ENCODE measurements around the gene SERINC3.

The SERINC3 gene

GRCh38 chr20:44468044-44468782 lies 53.7 kb downstream of the SERINC3 start:
- in situ Hi-C loops (cut with HindIII; ENCODE audit: low sequenced_read_pairs): loop anchor here (10.0 kb wide), 3 partner anchors 83 to 253 kb away; partner anchors contain the start of gene OSER1

GRCh38 chr20:44467289-44467883 lies 54.5 kb downstream of the SERINC3 start:
- in situ Hi-C loops (cut with HindIII; ENCODE audit: low sequenced_read_pairs): loop anchor here (10.0 kb wide), 3 partner anchors 83 to 253 kb away; partner anchors contain the start of gene OSER1

DNA sequence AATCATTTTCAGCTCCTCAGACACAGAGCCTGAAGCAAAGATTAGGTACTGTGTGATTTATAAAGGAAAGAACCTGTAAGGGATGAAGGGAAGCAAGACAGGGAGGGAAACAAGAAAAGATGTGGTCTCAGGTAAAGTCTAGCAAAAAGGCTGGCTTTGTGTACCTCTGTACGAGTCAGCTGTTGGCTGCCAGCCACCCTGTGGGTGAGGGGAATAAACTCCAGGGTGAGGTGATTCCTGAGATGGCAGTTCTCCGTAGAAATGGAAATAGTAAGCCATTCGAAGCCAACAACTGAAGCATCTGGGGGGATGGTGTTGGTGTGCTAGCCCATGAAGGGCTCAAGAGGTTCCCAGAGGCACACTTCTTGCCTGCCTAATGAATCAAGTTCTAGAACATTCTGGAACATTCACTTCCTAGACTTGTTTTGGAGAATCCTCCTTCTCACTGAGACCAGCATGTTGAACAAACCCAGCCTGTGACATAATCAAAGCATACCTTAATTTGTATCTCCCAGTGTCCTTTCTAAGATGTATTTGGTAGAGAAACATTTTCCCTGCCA lies 56.8 kb downstream of the SERINC3 start:
- in situ Hi-C loops (cut with HindIII; ENCODE audit: low sequenced_read_pairs): loop anchor here (10.0 kb wide), 3 partner anchors 80 to 250 kb away; partner anchors contain the start of gene OSER1

GRCh38 chr20:44464514-44464913 lies 57.4 kb downstream of the SERINC3 start:
- in situ Hi-C loops (cut with HindIII; ENCODE audit: low sequenced_read_pairs): loop anchor here (10.0 kb wide), 3 partner anchors 80 to 250 kb away; partner anchors contain the start of gene OSER1

DNA sequence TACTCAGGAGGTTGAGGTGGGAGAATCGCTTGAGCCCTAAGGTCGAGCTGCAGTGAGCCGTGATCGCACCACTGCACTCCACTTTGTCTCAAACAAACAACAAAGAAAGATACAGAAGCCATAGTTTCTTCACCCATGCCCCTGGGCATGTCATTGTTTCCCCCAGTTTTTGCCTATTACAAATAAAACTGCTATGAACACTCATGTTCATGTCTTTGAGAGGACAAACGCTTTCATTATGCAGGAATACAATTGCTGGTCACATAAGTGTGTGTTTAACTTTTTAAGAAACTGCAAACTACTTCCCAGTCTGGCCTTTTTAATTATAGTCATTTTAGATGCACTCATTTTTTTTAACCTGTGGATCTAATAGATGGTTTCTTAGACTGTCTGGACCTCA lies 58.4 kb downstream of the SERINC3 start:
- in situ Hi-C loops (cut with HindIII; ENCODE audit: low sequenced_read_pairs): loop anchor here (10.0 kb wide), 3 partner anchors 79 to 249 kb away; partner anchors contain the start of gene OSER1

DNA sequence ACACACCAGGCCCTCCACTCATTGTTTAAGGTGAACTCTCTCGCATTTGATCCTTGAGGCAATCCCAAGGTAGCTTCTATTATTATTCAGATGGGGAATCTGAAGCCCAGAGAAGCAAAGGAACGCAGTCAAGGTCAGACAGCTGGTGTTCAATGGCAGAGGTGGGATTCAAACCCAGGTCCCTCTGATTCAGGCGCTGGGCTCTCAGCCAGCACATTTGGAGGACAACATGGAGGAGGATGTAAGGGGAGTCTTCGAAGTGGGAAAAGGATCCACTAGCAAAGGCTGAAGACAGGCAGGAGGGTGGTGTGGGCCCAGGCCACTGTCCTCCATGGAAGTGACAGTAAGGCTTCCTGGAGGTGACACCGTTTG lies 60.1 kb downstream of the SERINC3 start:
- in situ Hi-C loops (cut with HindIII; ENCODE audit: low sequenced_read_pairs): loop anchor here (10.0 kb wide), 3 partner anchors 77 to 247 kb away; partner anchors contain the start of gene OSER1

DNA sequence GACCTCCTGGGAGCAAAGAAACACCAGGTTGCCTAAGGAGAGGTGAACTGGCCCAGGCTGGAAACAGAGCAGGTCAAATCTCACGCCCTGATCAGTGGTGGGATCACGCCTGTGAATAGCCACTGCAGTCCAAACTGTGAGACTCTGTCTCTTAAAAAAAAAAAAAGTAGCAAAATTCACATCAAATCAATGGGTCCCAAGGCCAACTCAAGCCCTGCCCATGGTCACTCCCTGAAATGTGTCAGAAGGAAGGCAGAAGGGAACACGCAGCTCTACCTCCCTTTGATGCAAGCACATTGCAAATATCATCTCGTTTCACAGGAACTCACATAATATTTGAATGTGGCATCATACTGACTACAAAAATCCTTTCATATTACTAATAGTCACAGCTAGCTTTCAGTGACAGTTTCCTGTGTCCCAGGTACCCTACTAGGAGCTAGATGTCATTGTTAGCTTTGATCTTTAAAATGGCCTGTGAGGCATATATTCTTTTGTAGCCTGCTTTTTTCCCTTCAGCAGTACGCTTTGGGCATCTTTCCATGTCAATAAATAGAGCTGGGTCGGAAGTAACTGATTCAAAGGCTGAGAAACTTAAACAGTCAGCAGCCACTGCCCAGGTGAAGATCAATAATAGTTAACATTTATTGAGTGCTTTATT lies 60.6 kb downstream of the SERINC3 start:
- in situ Hi-C loops (cut with HindIII; ENCODE audit: low sequenced_read_pairs): loop anchor here (10.0 kb wide), 3 partner anchors 76 to 246 kb away; partner anchors contain the start of gene OSER1

GRCh38 chr20:44460795-44461141 lies 61.1 kb downstream of the SERINC3 start:
- in situ Hi-C loops (cut with HindIII; ENCODE audit: low sequenced_read_pairs): loop anchor here (10.0 kb wide), 3 partner anchors 76 to 246 kb away; partner anchors contain the start of gene OSER1

DNA sequence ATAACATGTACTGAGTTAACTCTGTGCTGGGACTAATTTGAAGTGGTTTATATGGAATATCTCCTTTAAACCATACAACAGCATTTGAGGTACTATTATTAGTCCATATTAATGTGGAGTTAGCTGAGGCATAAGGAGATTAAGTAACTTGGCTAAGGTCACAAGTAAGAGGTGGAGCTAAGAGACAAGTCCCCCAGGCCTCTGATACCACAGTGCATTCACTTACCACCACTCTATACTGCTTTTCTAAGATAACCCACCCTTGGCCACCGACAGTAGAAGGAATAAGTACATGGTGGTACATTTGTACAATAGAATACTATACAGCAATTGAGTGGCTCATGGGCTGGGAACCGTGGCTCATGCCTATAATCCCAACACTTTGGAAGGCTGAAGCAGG lies 62.6 kb downstream of the SERINC3 start:
- in situ Hi-C loops (cut with HindIII; ENCODE audit: low sequenced_read_pairs): no loop called here

DNA sequence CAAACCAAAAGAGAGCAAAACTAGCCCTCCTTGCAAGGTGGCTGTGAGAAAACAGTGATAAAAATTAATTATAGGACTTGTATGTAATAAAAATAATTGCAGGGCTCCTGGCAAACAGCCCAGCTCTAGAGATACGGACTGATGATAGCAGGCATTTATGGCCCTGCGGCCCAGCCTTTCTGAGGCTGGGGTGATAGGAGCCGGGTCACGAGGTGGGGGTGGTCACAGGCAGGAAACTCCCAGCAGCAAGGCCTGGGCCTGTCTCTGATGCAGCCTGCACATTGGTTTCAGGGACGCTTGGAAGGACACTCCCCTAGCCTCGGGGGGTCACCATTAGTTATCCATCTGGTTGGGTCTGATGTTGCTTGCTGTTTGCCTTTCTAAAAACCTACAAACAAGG lies 64.9 kb downstream of the SERINC3 start:
- in situ Hi-C loops (cut with HindIII; ENCODE audit: low sequenced_read_pairs): no loop called here

- in situ Hi-C loops (cut with HindIII; ENCODE audit: low sequenced_read_pairs): no loop called here
Measured at GRCh38 chr20:44456611-44457010, 65.3 kb downstream of the SERINC3 start.

DNA sequence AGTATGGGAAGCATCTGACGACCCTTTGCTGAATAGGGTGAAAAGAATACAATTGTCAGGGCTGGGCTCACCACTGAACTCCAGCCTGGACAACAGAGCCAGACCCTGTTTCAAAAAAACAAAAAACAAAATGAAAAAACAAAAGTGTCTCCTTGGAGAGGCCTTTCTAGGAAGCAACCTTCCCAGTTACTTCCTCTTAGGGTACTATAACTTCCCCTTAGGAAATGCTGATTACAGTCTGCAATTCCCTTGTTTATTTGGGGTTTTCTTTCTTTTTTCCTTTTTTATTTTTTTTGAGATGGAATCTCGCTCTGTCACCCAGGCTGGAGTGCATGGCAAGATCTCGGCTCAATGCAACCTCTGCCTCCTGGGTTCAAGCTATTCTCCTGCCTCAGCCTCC lies 66.7 kb downstream of the SERINC3 start:
- in situ Hi-C loops (cut with HindIII; ENCODE audit: low sequenced_read_pairs): no loop called here

GRCh38 chr20:44454306-44454963 lies 67.4 kb downstream of the SERINC3 start:
- in situ Hi-C loops (cut with HindIII; ENCODE audit: low sequenced_read_pairs): no loop called here

DNA sequence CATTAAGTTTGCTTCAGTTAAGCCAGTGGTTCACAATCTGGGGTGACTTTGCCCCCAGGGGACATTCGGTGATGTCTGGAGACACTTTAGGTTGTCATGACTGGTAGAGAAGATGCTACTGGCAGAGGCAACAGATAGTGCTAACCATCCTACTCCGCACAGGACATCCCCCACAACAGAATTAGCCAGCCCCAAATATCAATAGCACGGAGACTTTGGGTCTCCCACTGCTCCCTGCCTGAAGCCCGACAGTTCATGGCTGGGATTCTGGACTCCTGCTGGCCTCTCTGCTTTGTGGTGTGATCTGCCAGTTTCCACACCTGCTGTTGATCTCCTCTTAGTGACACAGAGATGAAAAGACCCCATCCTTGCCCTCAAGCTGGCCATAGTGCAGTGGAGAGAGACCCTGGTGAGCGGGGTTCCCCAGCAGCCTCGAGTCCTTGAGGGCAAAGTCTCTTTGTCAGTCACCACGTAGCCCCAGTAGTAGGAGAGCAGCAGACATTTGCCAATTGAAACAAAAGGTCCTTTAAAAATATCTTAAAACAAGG lies 70.9 kb downstream of the SERINC3 start:
- in situ Hi-C loops (cut with HindIII; ENCODE audit: low sequenced_read_pairs): no loop called here

DNA sequence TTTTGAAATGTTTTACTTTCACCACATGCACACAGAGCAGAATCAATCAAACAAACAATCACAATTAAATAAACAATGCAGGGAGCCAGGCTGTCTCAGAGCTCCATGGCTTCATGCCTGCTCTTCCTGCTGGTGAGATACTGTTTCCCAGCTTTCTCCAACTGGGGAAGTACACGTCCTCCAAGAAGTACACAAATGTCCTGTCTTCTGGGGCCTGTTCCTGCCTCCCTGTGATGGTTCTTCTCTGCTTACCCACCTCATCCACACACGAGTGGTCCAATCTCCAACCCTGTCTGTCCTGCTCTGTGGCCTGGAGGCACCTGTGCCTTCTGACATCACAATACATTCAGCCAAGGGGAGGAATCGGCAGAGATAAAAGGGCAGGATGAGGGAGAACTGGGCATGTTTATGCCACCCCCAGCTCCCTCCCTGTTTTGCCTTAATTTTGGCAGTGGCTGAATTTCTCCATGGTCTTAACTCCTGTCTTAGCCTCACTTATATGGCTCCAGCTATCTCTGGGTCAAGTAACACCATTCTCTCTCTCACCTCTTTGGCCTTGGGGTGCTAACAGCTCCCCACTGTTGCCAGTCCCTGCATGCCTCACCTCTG lies 71.5 kb downstream of the SERINC3 start:
- in situ Hi-C loops (cut with HindIII; ENCODE audit: low sequenced_read_pairs): no loop called here

- in situ Hi-C loops (cut with HindIII; ENCODE audit: low sequenced_read_pairs): no loop called here
Measured at GRCh38 chr20:44449864-44450263, 72.0 kb downstream of the SERINC3 start.

GRCh38 chr20:44448753-44449546 lies 72.9 kb downstream of the SERINC3 start:
- in situ Hi-C loops (cut with HindIII; ENCODE audit: low sequenced_read_pairs): no loop called here

GRCh38 chr20:44447827-44448419 lies 73.9 kb downstream of the SERINC3 start:
- in situ Hi-C loops (cut with HindIII; ENCODE audit: low sequenced_read_pairs): no loop called here

Data from DLD1 (cell line).